ENCODE data around the gene SPPL2B.

DNA sequence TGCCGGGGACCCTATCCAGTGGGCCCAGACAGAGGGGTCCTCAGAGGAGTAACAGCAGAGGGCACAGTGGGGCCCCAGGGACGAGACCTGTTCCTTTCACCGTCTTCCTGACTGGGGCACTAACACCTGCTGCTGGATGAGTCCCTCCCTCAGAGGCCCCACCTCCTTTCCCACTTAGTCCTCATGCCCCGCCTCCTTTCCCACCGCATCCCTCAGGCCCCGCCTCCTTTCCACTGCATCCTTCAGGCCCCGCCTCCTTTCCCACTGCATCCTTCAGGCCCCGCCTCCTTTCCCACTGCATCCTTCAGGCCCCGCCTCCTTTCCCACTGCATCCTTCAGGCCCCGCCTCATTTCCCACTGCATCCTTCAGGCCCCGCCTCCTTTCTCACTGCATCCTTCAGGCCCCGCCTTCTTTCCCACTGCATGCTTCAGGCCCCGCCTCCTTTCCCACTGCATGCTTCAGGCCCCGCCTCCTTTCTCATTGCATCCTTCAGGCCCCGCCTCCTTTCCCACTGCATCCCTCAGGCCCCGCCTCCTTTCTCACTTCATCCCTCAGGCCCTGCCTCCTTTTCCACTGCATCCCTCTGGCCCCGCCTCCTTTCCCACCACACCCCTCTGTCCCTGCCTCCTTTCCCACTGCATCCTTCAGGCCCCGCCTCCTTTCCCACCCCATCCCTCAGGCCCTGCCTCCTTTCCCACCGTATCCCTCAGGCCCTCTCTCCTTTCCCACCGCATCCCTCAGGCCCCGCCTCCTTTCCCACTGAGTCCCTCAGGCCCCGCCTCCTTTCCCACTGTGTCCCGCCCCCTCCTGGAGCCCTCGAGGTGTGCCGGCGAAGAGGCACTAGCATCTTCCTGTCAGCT is 6.7 kb downstream of the SPPL2B start:
- TF ChIP-seq CTCF (IDR thresholded peaks at IDR 0.05) (no peak), EZH2phosphoT487 (IDR thresholded peaks at IDR 0.05) (no peak)
